Neural crest cell (in vitro differentiated cells): ENCODE results near the gene IL17RE. TPM values are rescaled to one million over a fixed set of nuclear protein-coding genes. Genes with fewer than 3 reads are reported as not detected.
A peak's percentile ranks its signal among the peaks of the same experiment; 100 is the strongest.

Source experiments
- DNase-seq: peaks from one replicate; pipeline ENCODE4 v3.0.0; 2021; ENCODE audit warnings: low read depth, mixed read lengths, low spot score
- H3K27ac Mint-ChIP-seq: one replicate; pipeline ENCODE4 v1.8.0; 2021; ENCODE audit warnings: mild to moderate bottlenecking, mixed read lengths; ENCODE audit not compliant: unreplicated experiment
- H3K27me3 Mint-ChIP-seq: 2 replicates; pipeline ENCODE4 v1.8.0; 2021; ENCODE audit warnings: low read depth, mild to moderate bottlenecking, mixed read lengths
- H3K36me3 Mint-ChIP-seq: 2 replicates; pipeline ENCODE4 v1.8.0; 2021; ENCODE audit warnings: low read depth, mild to moderate bottlenecking, mixed read lengths
- H3K4me1 Mint-ChIP-seq: 2 replicates; pipeline ENCODE4 v1.8.0; 2021; ENCODE audit warnings: mixed read lengths
- H3K4me3 Mint-ChIP-seq: one replicate; pipeline ENCODE4 v1.8.0; 2021; ENCODE audit warnings: mild to moderate bottlenecking, mixed read lengths
- H3K9me3 Mint-ChIP-seq: 2 replicates; pipeline ENCODE4 v1.8.0; 2021; ENCODE audit warnings: mixed read lengths
- total RNA-seq: library from RNA; stranded (reverse); gene quantifications from 2 replicates; pipeline ENCODE4 v1.2.1, GENCODE V29; 2021
- TF ChIP-seq, protein P1 (sequence below): fragments of 200-600 bp; sonication (generic); conservative IDR thresholded peaks from 2 replicates; pipeline ENCODE4 v1.5.0; 2021; ENCODE audit warnings: antibody characterized with exemption, mild to moderate bottlenecking

IL17RE gene
- total RNA-seq, 1 donor from 2014 or later = 1.7 TPM

- peak overlapping the region; percentile 51 for H3K4me3 Mint-ChIP-seq
- no peak overlapping the region for H3K27ac Mint-ChIP-seq
- peaks cover 3% of the 10 kb centered on the region for H3K4me1 Mint-ChIP-seq
- no peak for DNase-seq
- H3K9me3 Mint-ChIP-seq = no peaks in the 10 kb centered on the region
- peaks cover 4% of the 10 kb centered on the region for H3K27me3 Mint-ChIP-seq
- no peaks in the 10 kb centered on the region for H3K36me3 Mint-ChIP-seq
- TF ChIP-seq, protein P1, sequence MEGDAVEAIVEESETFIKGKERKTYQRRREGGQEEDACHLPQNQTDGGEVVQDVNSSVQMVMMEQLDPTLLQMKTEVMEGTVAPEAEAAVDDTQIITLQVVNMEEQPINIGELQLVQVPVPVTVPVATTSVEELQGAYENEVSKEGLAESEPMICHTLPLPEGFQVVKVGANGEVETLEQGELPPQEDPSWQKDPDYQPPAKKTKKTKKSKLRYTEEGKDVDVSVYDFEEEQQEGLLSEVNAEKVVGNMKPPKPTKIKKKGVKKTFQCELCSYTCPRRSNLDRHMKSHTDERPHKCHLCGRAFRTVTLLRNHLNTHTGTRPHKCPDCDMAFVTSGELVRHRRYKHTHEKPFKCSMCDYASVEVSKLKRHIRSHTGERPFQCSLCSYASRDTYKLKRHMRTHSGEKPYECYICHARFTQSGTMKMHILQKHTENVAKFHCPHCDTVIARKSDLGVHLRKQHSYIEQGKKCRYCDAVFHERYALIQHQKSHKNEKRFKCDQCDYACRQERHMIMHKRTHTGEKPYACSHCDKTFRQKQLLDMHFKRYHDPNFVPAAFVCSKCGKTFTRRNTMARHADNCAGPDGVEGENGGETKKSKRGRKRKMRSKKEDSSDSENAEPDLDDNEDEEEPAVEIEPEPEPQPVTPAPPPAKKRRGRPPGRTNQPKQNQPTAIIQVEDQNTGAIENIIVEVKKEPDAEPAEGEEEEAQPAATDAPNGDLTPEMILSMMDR = no peak
Observed at GRCh38 chr3:9948586-9948985, 45.9 kb downstream of the IL17RE start.

DNA sequence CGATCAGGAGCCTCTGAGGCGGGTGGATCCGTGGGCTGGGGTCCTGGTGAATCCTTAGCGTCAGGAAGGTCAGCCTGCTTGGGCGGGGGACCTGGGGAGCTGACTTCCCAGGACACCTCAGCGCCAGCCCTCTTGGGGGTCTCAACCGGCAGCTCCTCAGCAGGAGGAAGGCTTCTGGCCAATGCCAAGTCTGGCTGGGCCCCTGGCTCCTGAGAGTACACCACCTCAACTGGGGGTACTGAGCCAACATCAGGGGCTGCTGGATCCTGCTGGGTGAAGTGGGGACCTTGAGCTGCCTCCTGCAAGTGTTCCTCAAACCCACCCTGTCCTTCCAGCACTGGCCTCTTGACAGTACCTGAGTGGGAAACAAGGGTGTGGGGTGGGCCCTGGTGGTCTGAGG is 46.5 kb downstream of the IL17RE start:
- Mint-ChIP-seq H3K36me3 (no peaks in the 10 kb centered on the region), H3K4me1 (peaks cover 3% of the 10 kb centered on the region), H3K27ac (no peak overlapping the region), H3K4me3 (peak overlapping the region; percentile 61), H3K27me3 (peaks cover 4% of the 10 kb centered on the region), H3K9me3 (no peaks in the 10 kb centered on the region)
- DNase-seq = no peak
- TF ChIP-seq, protein P1 = no peak

DNA sequence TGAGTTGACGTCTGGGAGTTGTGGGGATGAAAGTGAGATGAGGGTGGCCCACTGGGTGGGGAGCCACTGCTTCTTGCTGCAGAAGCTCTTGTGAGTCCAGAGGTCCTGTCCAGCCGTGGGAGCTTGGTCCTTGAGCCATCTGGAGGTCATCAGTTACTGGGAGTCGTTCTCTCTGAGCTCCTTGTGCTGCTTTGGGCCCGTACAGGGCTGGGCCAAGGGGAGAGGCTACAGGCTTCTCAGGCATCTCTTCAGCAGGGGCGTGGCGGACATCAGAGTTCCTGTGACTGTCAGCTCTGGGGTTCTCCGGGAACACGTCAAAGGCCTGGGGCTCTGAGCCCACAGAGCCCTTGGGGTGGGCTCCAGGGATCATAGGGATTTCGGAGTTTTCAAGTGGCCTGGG is 47.0 kb downstream of the IL17RE start:
- Mint-ChIP-seq H3K4me3 (peak overlapping the region; percentile 61), H3K27ac (no peak overlapping the region)

GRCh38 chr3:9951126-9951525 is 48.5 kb downstream of the IL17RE start:
- Mint-ChIP-seq H3K36me3 (no peaks in the 10 kb centered on the region), H3K27ac (no peak overlapping the region), H3K9me3 (no peaks in the 10 kb centered on the region)

More for the DNA sequence above, 47.0 kb downstream of the IL17RE start:
- H3K27me3 Mint-ChIP-seq = peaks cover 4% of the 10 kb centered on the region
- H3K9me3 Mint-ChIP-seq = no peaks in the 10 kb centered on the region
- peaks cover 3% of the 10 kb centered on the region for H3K4me1 Mint-ChIP-seq
- DNase-seq = no peak
- TF ChIP-seq, protein P1 = no peak
- H3K36me3 Mint-ChIP-seq = no peaks in the 10 kb centered on the region

GRCh38 chr3:9951598-9951961 is 48.9 kb downstream of the IL17RE start:
- H3K36me3 Mint-ChIP-seq = no peaks in the 10 kb centered on the region
- no peak for DNase-seq
- no peaks in the 10 kb centered on the region for H3K4me1 Mint-ChIP-seq
- TF ChIP-seq, protein P1 = no peak
- peaks cover 4% of the 10 kb centered on the region for H3K27me3 Mint-ChIP-seq
- no peak overlapping the region for H3K27ac Mint-ChIP-seq
- no peaks in the 10 kb centered on the region for H3K9me3 Mint-ChIP-seq
- H3K4me3 Mint-ChIP-seq = peak overlapping the region; percentile 76

More at GRCh38 chr3:9951126-9951525, 48.5 kb downstream of the IL17RE start:
- TF ChIP-seq, protein P1 = no peak
- H3K4me1 Mint-ChIP-seq = peaks cover 2% of the 10 kb centered on the region
- peaks cover 4% of the 10 kb centered on the region for H3K27me3 Mint-ChIP-seq
- DNase-seq = no peak
- H3K4me3 Mint-ChIP-seq = peak overlapping the region; percentile 76
